Measurements from ENCODE around the gene NUP153.

Gene NUP153

GRCh38 chr6:17683428-17683827 is 23.3 kb downstream of the NUP153 start:
- TF ChIP-seq CTCF (IDR thresholded peaks at IDR 0.05; ENCODE audit: low read depth, low read length) = no peak
- Histone ChIP-seq H3K27me3 (ENCODE audit: insufficient read depth, low read depth, severe bottlenecking) (no peaks in the 10 kb centered on the region), H3K9me3 (ENCODE audit: severe bottlenecking) (no peaks in the 10 kb centered on the region), H3K4me3 (ENCODE audit: low read depth, low read length) (no peak overlapping the region), H3K36me3 (peaks cover 86% of the 10 kb centered on the region), H3K27ac (no peak overlapping the region)
- DNase-seq = no peak

- no peaks in the 10 kb centered on the region for H3K27me3 ChIP-seq (ENCODE audit: insufficient read depth, low read depth, severe bottlenecking)
- H3K27ac ChIP-seq = no peak overlapping the region
- no peaks in the 10 kb centered on the region for H3K9me3 ChIP-seq (ENCODE audit: severe bottlenecking)
- DNase-seq = no peak
- peaks cover 71% of the 10 kb centered on the region for H3K36me3 ChIP-seq
- TF ChIP-seq CTCF (IDR thresholded peaks at IDR 0.05; ENCODE audit: low read depth, low read length) = no peak
- no peak overlapping the region for H3K4me3 ChIP-seq (ENCODE audit: low read depth, low read length)
Observed at GRCh38 chr6:17679726-17680125, 27.0 kb downstream of the NUP153 start.

- no peaks in the 10 kb centered on the region for H3K9me3 ChIP-seq (ENCODE audit: severe bottlenecking)
- H3K4me3 ChIP-seq (ENCODE audit: low read depth, low read length) = no peak overlapping the region
- H3K27me3 ChIP-seq (ENCODE audit: insufficient read depth, low read depth, severe bottlenecking) = no peaks in the 10 kb centered on the region
- H3K36me3 ChIP-seq = peaks cover 71% of the 10 kb centered on the region
- no peak overlapping the region for H3K27ac ChIP-seq
- DNase-seq = no peak
- TF ChIP-seq CTCF (IDR thresholded peaks at IDR 0.05; ENCODE audit: low read depth, low read length) = no peak
Observed at GRCh38 chr6:17677602-17678001, 29.1 kb downstream of the NUP153 start.

GRCh38 chr6:17673543-17674254 is 33.0 kb downstream of the NUP153 start:
- Histone ChIP-seq H3K4me3 (ENCODE audit: low read depth, low read length) (no peak overlapping the region), H3K27me3 (ENCODE audit: insufficient read depth, low read depth, severe bottlenecking) (no peaks in the 10 kb centered on the region), H3K9me3 (ENCODE audit: severe bottlenecking) (no peaks in the 10 kb centered on the region), H3K36me3 (peaks cover 75% of the 10 kb centered on the region), H3K27ac (no peak overlapping the region)
- no peak for DNase-seq
- TF ChIP-seq CTCF (IDR thresholded peaks at IDR 0.05; ENCODE audit: low read depth, low read length) = no peak

GRCh38 chr6:17672064-17672718 is 34.5 kb downstream of the NUP153 start:
- H3K36me3 ChIP-seq = peaks cover 87% of the 10 kb centered on the region
- no peaks in the 10 kb centered on the region for H3K27me3 ChIP-seq (ENCODE audit: insufficient read depth, low read depth, severe bottlenecking)
- no peak for DNase-seq
- no peak for TF ChIP-seq CTCF (IDR thresholded peaks at IDR 0.05; ENCODE audit: low read depth, low read length)
- H3K27ac ChIP-seq = no peak overlapping the region
- no peak overlapping the region for H3K4me3 ChIP-seq (ENCODE audit: low read depth, low read length)
- no peaks in the 10 kb centered on the region for H3K9me3 ChIP-seq (ENCODE audit: severe bottlenecking)
